ENCODE measurements around the gene SCNM1. TPM values are rescaled to one million over a fixed set of nuclear protein-coding genes. Genes with fewer than 3 reads are reported as not detected.

SCNM1 gene
- total and polyA plus RNA-seq, 9 of the 15 experiments (the other 6 are each of a cell fraction or from before 2014, with no cell fraction given), result 17.2 to 204 (median 63.0) TPM

DNA sequence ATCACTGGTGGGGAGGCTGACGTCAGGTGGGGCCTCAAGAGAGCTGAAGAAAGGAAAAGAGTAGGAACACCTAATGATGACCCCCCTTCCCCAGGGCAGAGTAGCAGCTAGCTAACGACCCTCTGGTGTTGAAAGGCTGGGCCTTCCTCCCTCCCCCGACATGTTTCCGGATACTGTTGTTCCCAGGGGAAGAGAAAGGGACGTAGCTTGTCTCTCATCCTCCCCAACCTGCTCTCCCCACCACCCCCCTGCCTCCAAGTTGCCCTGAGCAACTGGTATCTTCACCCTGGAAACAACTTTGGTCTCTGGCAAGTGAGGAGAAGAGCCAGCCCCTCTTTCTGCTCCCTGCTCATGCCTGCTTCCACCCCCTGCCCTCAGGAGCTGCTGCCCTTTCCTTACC, 22.0 kb upstream of the SCNM1 start (continued):
- no peak for TF ChIP-seq TOE1 (IDR thresholded peaks at IDR 0.05; ENCODE audit: borderline replicate concordance)
- no peak for TF ChIP-seq TOE1 (CRISPR knock-in tag; IDR thresholded peaks at IDR 0.05; ENCODE audit: borderline replicate concordance, low read depth)
- TF ChIP-seq BRD4 (IDR thresholded peaks at IDR 0.05), result no peak

DNA sequence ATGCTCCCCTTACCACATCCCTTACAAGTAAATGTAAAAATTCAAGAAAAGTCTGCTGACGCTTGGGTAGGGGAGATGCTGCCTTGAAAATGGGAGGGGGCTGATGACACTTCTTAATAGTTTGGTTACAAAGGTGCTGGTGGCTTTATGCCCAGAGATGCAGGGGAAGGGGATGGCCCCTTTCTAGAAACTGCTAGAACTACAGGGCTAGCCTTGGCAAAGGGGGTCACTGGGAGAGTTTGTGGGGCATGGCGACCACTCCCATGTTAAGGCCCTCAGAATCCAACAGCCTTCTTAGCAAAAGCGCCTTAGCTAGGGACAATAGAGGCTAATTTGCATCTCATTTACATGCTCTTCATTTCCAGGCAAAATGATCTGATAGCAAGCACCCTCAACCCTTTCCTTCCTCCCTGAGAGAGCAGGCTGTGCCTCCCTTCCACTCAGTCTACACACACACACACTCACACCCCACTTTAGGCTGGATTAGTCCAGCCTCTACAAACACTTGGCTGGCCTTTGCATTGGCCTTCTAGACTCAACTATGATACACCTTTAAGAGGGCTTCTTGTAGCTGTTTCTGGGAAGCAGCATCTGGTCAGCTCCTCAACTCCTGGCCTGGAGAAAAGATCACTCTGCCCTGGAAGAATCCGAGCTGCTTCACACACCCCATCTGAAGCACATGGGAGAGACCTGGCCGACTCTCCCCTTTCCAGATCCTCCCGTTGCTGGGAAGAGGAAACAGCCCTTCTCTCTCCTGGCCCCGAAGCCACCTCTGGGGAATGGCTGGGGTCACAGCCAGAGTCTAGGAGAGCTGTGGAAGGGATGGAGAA, 21.3 kb upstream of the SCNM1 start:
- Histone ChIP-seq H3K27ac (ENCODE audit: extremely low read depth, low read depth, low read length) (no peak overlapping the region), H3K9me3 (replicated peaks; ENCODE audit: control insufficient read depth, insufficient read depth, low read depth, low read length) (no peaks in the 10 kb centered on the region), H3K4me1 (replicated peaks in 1 of 2; ENCODE audit: control insufficient read depth in 2 of 2, insufficient read depth in 2 of 2, low read length in 2 of 2) (peaks cover 20 to 46% of the 10 kb centered on the region in 2 experiments; a peak in 4 of 5 replicates), H3K27me3 (ENCODE audit: control insufficient read depth in 2 of 2, insufficient read depth in 2 of 2, low read length in 2 of 2) (no peaks in the 10 kb centered on the region), H4K20me1 (replicated peaks; ENCODE audit: control insufficient read depth, insufficient read depth, low read length) (no peaks in the 10 kb centered on the region; the same call in 1 of the 2 replicates), H3K36me3 (ENCODE audit: control insufficient read depth, insufficient read depth, low read length) (no peaks in the 10 kb centered on the region), H3K4me3 (no peak overlapping the region), H3K9ac (ENCODE audit: insufficient read depth in 1 of 2, low read depth in 2 of 2, low read length in 2 of 2) (peak overlapping the region in 1 of 2 experiments; percentile 45; a peak in 1 of 4 replicates), H2AFZ (ENCODE audit: low read depth, low read length) (no peak overlapping the region), H3K79me2 (ENCODE audit: control insufficient read depth, insufficient read depth, low read length) (no peaks in the 10 kb centered on the region), H3K9me1 (ENCODE audit: control insufficient read depth, insufficient read depth, low read length) (no peaks in the 10 kb centered on the region), H3K4me2 (ENCODE audit: insufficient read depth, low read length) (no peak overlapping the region)
- POLR2A ChIA-PET, result interaction anchor here (0.5 to 1.7 kb wide), 5 partner anchors 10 to 163 kb away, joined by 3 to 7 read pairs (median 5); partner anchors contain the start of genes ANXA9 and LYSMD1
- no TSS peak for BruUV-seq (replicated peaks)
- no peak for ATAC-seq
- intact Hi-C loops (cut with micrococcal nuclease), result no loop called here
- peak; percentile 82 for FAIRE-seq
- DNase-seq (ENCODE audit: extremely low read depth in 1 of 4, low spot score in 3 of 4), result peak in 1 of 4 experiments; percentile 35
- in situ Hi-C loops (cut with MboI), result no loop called here
- WGBS (ENCODE audit: insufficient coverage, low coverage, missing lambda C conversion rate), result 44% methylated on average over 7 of the region's 7 CpGs
- CTCF ChIA-PET (ENCODE audit: low intra/inter-chr PET ratio), result no interaction called here
- TF ChIP-seq, protein P1, sequence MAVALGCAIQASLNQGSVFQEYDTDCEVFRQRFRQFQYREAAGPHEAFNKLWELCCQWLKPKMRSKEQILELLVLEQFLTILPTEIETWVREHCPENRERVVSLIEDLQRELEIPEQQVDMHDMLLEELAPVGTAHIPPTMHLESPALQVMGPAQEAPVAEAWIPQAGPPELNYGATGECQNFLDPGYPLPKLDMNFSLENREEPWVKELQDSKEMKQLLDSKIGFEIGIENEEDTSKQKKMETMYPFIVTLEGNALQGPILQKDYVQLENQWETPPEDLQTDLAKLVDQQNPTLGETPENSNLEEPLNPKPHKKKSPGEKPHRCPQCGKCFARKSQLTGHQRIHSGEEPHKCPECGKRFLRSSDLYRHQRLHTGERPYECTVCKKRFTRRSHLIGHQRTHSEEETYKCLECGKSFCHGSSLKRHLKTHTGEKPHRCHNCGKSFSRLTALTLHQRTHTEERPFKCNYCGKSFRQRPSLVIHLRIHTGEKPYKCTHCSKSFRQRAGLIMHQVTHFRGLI (CRISPR knock-in tag; IDR thresholded peaks at IDR 0.05), result peak; percentile 60; the same call in 1 of the 2 replicates
- TF ChIP-seq, protein P2, sequence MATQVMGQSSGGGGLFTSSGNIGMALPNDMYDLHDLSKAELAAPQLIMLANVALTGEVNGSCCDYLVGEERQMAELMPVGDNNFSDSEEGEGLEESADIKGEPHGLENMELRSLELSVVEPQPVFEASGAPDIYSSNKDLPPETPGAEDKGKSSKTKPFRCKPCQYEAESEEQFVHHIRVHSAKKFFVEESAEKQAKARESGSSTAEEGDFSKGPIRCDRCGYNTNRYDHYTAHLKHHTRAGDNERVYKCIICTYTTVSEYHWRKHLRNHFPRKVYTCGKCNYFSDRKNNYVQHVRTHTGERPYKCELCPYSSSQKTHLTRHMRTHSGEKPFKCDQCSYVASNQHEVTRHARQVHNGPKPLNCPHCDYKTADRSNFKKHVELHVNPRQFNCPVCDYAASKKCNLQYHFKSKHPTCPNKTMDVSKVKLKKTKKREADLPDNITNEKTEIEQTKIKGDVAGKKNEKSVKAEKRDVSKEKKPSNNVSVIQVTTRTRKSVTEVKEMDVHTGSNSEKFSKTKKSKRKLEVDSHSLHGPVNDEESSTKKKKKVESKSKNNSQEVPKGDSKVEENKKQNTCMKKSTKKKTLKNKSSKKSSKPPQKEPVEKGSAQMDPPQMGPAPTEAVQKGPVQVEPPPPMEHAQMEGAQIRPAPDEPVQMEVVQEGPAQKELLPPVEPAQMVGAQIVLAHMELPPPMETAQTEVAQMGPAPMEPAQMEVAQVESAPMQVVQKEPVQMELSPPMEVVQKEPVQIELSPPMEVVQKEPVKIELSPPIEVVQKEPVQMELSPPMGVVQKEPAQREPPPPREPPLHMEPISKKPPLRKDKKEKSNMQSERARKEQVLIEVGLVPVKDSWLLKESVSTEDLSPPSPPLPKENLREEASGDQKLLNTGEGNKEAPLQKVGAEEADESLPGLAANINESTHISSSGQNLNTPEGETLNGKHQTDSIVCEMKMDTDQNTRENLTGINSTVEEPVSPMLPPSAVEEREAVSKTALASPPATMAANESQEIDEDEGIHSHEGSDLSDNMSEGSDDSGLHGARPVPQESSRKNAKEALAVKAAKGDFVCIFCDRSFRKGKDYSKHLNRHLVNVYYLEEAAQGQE (IDR thresholded peaks at IDR 0.05; ENCODE audit: borderline replicate concordance), result peak; percentile 52; the same call in 1 of the 2 replicates
- TF ChIP-seq, protein P2 (CRISPR knock-in tag; IDR thresholded peaks at IDR 0.05; ENCODE audit: low read depth), result no peak
- peak; percentile 63; the same call in 1 of the 2 replicates for TF ChIP-seq ZNF263 (CRISPR knock-in tag; IDR thresholded peaks at IDR 0.05; ENCODE audit: borderline replicate concordance)
- peak in 1 of 2 experiments; percentile 61; a peak in 1 of 4 replicates for TF ChIP-seq SRF (CRISPR knock-in tag; IDR thresholded peaks at IDR 0.05)
- 0 out of 2 replicates have a peak, but pooled peaks have one; percentile 23 for TF ChIP-seq ZKSCAN3 (CRISPR knock-in tag; IDR thresholded peaks at IDR 0.05)
